HepG2 (cell line): ENCODE results near the gene CDK14. TPM values are rescaled to one million over a fixed set of nuclear protein-coding genes. Genes with fewer than 3 reads are reported as not detected.

Source experiments
- ATAC-seq: fragments of 200-7000 bp; cut with Tn5 transposase; 3 replicates; pipeline ENCODE4 v1.9.1; 2020; ENCODE audit warnings: mild to moderate bottlenecking, moderate library complexity
- BruUV-seq: library from RNA; stranded (reverse); fragments of 400-500 nt; replicated peaks from 2 replicates; lab custom pipeline; 2021; lab: Mats Ljungman, UMichigan
- CTCF ChIA-PET: fragments of 300-600 bp; formaldehyde crosslinking; extraction: SDS; loops from one replicate; lab custom pipeline; 2021; ENCODE audit warnings: low total read pairs, inconsistent platforms, low intra/inter-chr PET ratio; lab: Yijun Ruan, JAX
- POLR2A ChIA-PET: fragments of 350-600 bp; sonication (Branson Sonifier 250); formaldehyde crosslinking; loops from one replicate; lab custom pipeline; 2020; ENCODE audit warnings: antibody characterized with exemption, inconsistent platforms; lab: Yijun Ruan, JAX
- DNase-seq: peaks from one replicate; pipeline ENCODE4 v3.0.0-alpha.2; 2015; ENCODE audit warnings: low spot score
- FAIRE-seq: peaks from 3 replicates; lab custom pipeline; 2011; peaks lifted over from hg19 to GRCh38; lab: Jason Lieb, UNC
- H2AFZ ChIP-seq: one replicate; pipeline ENCODE4 v1.6.1; 2011; ENCODE audit warnings: low read length, inconsistent platforms
- H3K27ac ChIP-seq: fragments of 300-600 bp; 3 replicates; pipeline ENCODE4 v1.8.0; 2011; ENCODE audit warnings: mixed run types, mild to moderate bottlenecking, mixed read lengths, low read length, inconsistent platforms; ENCODE audit not compliant: insufficient read depth; ENCODE audit errors: extremely low read length
- H3K27me3 ChIP-seq, 2 experiments: fragments of 200-600 bp in 1 of 2; 2 replicates in 1 of 2; 3 replicates in 1 of 2; pipeline versions ENCODE4 v1.6.0 to v1.8.0; 2011; ENCODE audit warnings: low read length in 2 of 2, mild to moderate bottlenecking in 2 of 2, moderate library complexity in 2 of 2, inconsistent platforms in 1 of 2; ENCODE audit not compliant: insufficient read depth in 2 of 2, control insufficient read depth in 1 of 2
- H3K36me3 ChIP-seq, 2 experiments: fragments of 200-600 bp in 1 of 2; replicated peaks in 1 of 2; 2 replicates in 1 of 2; 3 replicates in 1 of 2; pipeline versions ENCODE4 v1.5.1 to v1.8.0; 2011; ENCODE audit warnings: low read length in 2 of 2, inconsistent platforms in 1 of 2; ENCODE audit not compliant: insufficient read depth in 2 of 2, control insufficient read depth in 1 of 2
- H3K4me1 ChIP-seq: 2 replicates; pipeline ENCODE4 v1.5.1; 2012; ENCODE audit warnings: low read length, inconsistent platforms; ENCODE audit not compliant: insufficient read depth
- H3K4me2 ChIP-seq: 2 replicates; pipeline ENCODE4 v1.6.0; 2011; ENCODE audit warnings: low read depth, low read length, inconsistent platforms
- H3K4me3 ChIP-seq, 3 experiments: fragments of 200-600 bp in 1 of 3; sonication (generic), shearing (Covaris generic) in 1 of 3; replicated peaks in 1 of 3; 2 replicates each; pipeline ENCODE4 v1.5.1; 2011 to 2016; ENCODE audit warnings: low read length in 3 of 3, inconsistent platforms in 2 of 3, low read depth in 2 of 3, mild to moderate bottlenecking in 2 of 3, control low read depth in 1 of 3, mixed read lengths in 1 of 3; ENCODE audit not compliant: insufficient read depth in 1 of 3
- H3K79me2 ChIP-seq: one replicate; pipeline ENCODE4 v1.6.1; 2011; ENCODE audit warnings: low read length, inconsistent platforms; ENCODE audit not compliant: insufficient read depth
- H3K9ac ChIP-seq: 2 replicates; pipeline ENCODE4 v1.6.0; 2011; ENCODE audit warnings: mild to moderate bottlenecking, low read depth, low read length, inconsistent platforms; ENCODE audit not compliant: insufficient read depth
- H3K9me3 ChIP-seq: 2 replicates; pipeline ENCODE4 v1.5.1; 2012; ENCODE audit warnings: mild to moderate bottlenecking, low read length
- H4K20me1 ChIP-seq: 2 replicates; pipeline ENCODE4 v1.6.0; 2011; ENCODE audit warnings: inconsistent platforms, mild to moderate bottlenecking, low read length, moderate library complexity; ENCODE audit not compliant: insufficient read depth
- CAMTA2 ChIP-seq: sonication (generic); formaldehyde crosslinking; IDR thresholded peaks from 2 replicates; pipeline ENCODE4 v1.4.0; 2020; ENCODE audit warnings: mild to moderate bottlenecking, missing genetic modification reagents, borderline replicate concordance
- CBX1 ChIP-seq: IDR thresholded peaks from one replicate; pipeline ENCODE4 v1.6.1; 2016; ENCODE audit warnings: antibody characterized with exemption, low read depth
- ETV6 ChIP-seq: sonication (generic); formaldehyde crosslinking; conservative IDR thresholded peaks from 2 replicates; pipeline ENCODE4 v1.4.0; 2020; ENCODE audit warnings: missing genetic modification reagents
- HDAC1 ChIP-seq: sonication (generic); formaldehyde crosslinking; IDR thresholded peaks from 2 replicates; pipeline ENCODE4 v1.5.1; 2020; ENCODE audit warnings: mild to moderate bottlenecking, missing genetic modification reagents
- JDP2 ChIP-seq: sonication (generic); formaldehyde crosslinking; IDR thresholded peaks from 2 replicates; pipeline ENCODE4 v1.8.1; 2022; ENCODE audit warnings: missing genetic modification reagents, borderline replicate concordance
- TSC22D2 ChIP-seq: sonication (generic); formaldehyde crosslinking; IDR thresholded peaks from 2 replicates; pipeline ENCODE4 v1.5.1; 2020; ENCODE audit warnings: missing genetic modification reagents, mild to moderate bottlenecking, borderline replicate concordance
- ZMYM4 ChIP-seq: sonication (generic); formaldehyde crosslinking; IDR thresholded peaks from 2 replicates; pipeline ENCODE4 v1.8.1; 2023; ENCODE audit warnings: mild to moderate bottlenecking, missing genetic modification reagents
- ZNF329 ChIP-seq: sonication (generic); formaldehyde crosslinking; IDR thresholded peaks from 2 replicates; pipeline ENCODE4 v1.9.0; 2021; ENCODE audit warnings: low read depth, mild to moderate bottlenecking, missing genetic modification reagents
- ZNF709 ChIP-seq: sonication (generic); formaldehyde crosslinking; IDR thresholded peaks from 2 replicates; pipeline ENCODE4 v1.5.0; 2020; ENCODE audit warnings: mild to moderate bottlenecking, missing genetic modification reagents
- WGBS: methylation state at CpG from one replicate; pipeline ENCODE4 v1.1.6; 2017; ENCODE audit warnings: low lambda C conversion rate; 5-methylcytosine and 5-hydroxymethylcytosine counted together
- in situ Hi-C: cut with HindIII; loops from 2 replicates; pipeline ENCODE4 v1.10.0; 2017; ENCODE audit warnings: low pct_unique_long_range_greater_than_20kb; ENCODE audit not compliant: extremely low pct_ligation_motif_present
- intact Hi-C: fragments of 100-400 bp; cut with micrococcal nuclease; formaldehyde crosslinking; loops from one replicate; pipeline ENCODE4 v1.10.0; 2022; ENCODE audit not compliant: unreplicated experiment
- polyA plus RNA-seq, 8 experiments: library from polyadenylated mRNA; depleted of rRNA in 3 of 8; stranded (reverse) in 7 of 8; unstranded in 1 of 8; fragments of >200 nt; fragmentation: Illumina TruSeq in 4 of 8; extraction: Trizol in 4 of 8; gene quantifications; 2 replicates each; pipeline versions ENCODE4 v1.2.1 to v1.2.3, GENCODE V29; 2011 to 2016; ENCODE audit warnings: low read depth in 4 of 8, missing spikeins in 1 of 8, mixed read lengths in 1 of 8; ENCODE audit not compliant: insufficient read depth in 1 of 8
- total RNA-seq, 5 experiments: library from RNA; depleted of rRNA; stranded (reverse); fragments of >200 nt; fragmentation: Illumina TruSeq; extraction: Trizol; gene quantifications; 2 replicates each; pipeline ENCODE4 v1.2.3, GENCODE V29; 2016; ENCODE audit warnings: low read depth in 1 of 5
- TF ChIP-seq, protein P1 (sequence below): sonication (generic); formaldehyde crosslinking; IDR thresholded peaks from 2 replicates; pipeline ENCODE4 v1.9.0; 2021; ENCODE audit warnings: mild to moderate bottlenecking, missing genetic modification reagents
- TF ChIP-seq, protein P2 (sequence below): sonication (generic); formaldehyde crosslinking; IDR thresholded peaks from 2 replicates; pipeline ENCODE4 v1.9.0; 2021; ENCODE audit warnings: missing genetic modification reagents, borderline replicate concordance
- TF ChIP-seq, protein P3 (sequence below): sonication (generic); formaldehyde crosslinking; conservative IDR thresholded peaks from 2 replicates; pipeline ENCODE4 v1.8.0; 2022; ENCODE audit warnings: mild to moderate bottlenecking, moderate library complexity, missing genetic modification reagents
- TF ChIP-seq, protein P4 (sequence below): IDR thresholded peaks from 2 replicates; pipeline ENCODE4 v1.6.1; 2016; ENCODE audit warnings: missing compliant biosample characterization, missing genetic modification reagents, borderline replicate concordance
- TF ChIP-seq, protein P5 (sequence below): sonication (generic); IDR thresholded peaks from 2 replicates; pipeline ENCODE4 v1.6.1; 2016; ENCODE audit warnings: low read depth, borderline replicate concordance

The CDK14 gene
- total and polyA plus RNA-seq, 2 of the 13 experiments (the other 11 are each of a cell fraction or from before 2014, with no cell fraction given) = 0.26 to 0.71 TPM

DNA sequence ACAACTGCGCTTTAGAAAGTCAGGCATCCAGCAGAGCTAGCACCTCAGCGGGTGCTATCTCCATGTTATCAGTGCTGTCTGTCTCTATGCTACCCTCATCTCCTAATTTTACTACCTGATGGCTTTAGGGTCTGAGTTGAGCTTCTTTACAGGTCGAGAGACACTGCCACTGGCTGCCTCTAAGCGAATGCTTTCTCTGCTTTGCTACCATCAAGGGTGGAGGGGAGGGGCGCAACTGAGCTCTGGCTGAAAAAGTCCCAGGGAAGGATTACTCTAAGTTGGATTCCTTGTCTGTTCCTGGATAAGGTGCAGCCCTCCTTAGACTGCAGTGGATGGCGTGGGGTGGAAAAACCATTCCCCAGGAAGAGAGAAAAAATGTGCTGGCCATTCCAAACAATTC lies 105.7 kb downstream of the CDK14 start:
- intact Hi-C loops (no loop called here), in situ Hi-C loops (loop anchor here (25.0 kb wide), 1 partner anchor 311 kb away; no protein-coding TSS in a partner anchor)
- DNase-seq = no peak
- no peak overlapping the region for H3K27ac ChIP-seq
- H2AFZ ChIP-seq = no peak overlapping the region
- no peaks in the 10 kb centered on the region for H3K27me3 ChIP-seq
- no peak overlapping the region for H3K4me2 ChIP-seq
- H3K9ac ChIP-seq = no peak overlapping the region
- ChIA-PET POLR2A (no interaction called here), CTCF (no interaction called here)
- H3K4me3 ChIP-seq = no peak overlapping the region
- ATAC-seq = no peak
- no peaks in the 10 kb centered on the region for H4K20me1 ChIP-seq
- no peaks in the 10 kb centered on the region for H3K9me3 ChIP-seq
- H3K79me2 ChIP-seq = no peaks in the 10 kb centered on the region
- no peaks in the 10 kb centered on the region for H3K36me3 ChIP-seq
- BruUV-seq = no TSS peak
- H3K4me1 ChIP-seq = no peaks in the 10 kb centered on the region
- FAIRE-seq = no peak
- WGBS = 34% methylated on average over 6 of the region's 6 CpGs
- TF ChIP-seq ZNF709 (CRISPR knock-in tag) = no peak
- TF ChIP-seq, protein P1, sequence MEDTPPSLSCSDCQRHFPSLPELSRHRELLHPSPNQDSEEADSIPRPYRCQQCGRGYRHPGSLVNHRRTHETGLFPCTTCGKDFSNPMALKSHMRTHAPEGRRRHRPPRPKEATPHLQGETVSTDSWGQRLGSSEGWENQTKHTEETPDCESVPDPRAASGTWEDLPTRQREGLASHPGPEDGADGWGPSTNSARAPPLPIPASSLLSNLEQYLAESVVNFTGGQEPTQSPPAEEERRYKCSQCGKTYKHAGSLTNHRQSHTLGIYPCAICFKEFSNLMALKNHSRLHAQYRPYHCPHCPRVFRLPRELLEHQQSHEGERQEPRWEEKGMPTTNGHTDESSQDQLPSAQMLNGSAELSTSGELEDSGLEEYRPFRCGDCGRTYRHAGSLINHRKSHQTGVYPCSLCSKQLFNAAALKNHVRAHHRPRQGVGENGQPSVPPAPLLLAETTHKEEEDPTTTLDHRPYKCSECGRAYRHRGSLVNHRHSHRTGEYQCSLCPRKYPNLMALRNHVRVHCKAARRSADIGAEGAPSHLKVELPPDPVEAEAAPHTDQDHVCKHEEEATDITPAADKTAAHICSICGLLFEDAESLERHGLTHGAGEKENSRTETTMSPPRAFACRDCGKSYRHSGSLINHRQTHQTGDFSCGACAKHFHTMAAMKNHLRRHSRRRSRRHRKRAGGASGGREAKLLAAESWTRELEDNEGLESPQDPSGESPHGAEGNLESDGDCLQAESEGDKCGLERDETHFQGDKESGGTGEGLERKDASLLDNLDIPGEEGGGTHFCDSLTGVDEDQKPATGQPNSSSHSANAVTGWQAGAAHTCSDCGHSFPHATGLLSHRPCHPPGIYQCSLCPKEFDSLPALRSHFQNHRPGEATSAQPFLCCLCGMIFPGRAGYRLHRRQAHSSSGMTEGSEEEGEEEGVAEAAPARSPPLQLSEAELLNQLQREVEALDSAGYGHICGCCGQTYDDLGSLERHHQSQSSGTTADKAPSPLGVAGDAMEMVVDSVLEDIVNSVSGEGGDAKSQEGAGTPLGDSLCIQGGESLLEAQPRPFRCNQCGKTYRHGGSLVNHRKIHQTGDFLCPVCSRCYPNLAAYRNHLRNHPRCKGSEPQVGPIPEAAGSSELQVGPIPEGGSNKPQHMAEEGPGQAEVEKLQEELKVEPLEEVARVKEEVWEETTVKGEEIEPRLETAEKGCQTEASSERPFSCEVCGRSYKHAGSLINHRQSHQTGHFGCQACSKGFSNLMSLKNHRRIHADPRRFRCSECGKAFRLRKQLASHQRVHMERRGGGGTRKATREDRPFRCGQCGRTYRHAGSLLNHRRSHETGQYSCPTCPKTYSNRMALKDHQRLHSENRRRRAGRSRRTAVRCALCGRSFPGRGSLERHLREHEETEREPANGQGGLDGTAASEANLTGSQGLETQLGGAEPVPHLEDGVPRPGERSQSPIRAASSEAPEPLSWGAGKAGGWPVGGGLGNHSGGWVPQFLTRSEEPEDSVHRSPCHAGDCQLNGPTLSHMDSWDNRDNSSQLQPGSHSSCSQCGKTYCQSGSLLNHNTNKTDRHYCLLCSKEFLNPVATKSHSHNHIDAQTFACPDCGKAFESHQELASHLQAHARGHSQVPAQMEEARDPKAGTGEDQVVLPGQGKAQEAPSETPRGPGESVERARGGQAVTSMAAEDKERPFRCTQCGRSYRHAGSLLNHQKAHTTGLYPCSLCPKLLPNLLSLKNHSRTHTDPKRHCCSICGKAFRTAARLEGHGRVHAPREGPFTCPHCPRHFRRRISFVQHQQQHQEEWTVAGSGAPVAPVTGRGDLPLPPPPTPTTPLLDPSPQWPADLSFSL (CRISPR knock-in tag) = no peak
- TF ChIP-seq, protein P2, sequence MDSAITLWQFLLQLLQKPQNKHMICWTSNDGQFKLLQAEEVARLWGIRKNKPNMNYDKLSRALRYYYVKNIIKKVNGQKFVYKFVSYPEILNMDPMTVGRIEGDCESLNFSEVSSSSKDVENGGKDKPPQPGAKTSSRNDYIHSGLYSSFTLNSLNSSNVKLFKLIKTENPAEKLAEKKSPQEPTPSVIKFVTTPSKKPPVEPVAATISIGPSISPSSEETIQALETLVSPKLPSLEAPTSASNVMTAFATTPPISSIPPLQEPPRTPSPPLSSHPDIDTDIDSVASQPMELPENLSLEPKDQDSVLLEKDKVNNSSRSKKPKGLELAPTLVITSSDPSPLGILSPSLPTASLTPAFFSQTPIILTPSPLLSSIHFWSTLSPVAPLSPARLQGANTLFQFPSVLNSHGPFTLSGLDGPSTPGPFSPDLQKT (CRISPR knock-in tag) = no peak
- no peak for TF ChIP-seq TSC22D2 (CRISPR knock-in tag)
- no peak for TF ChIP-seq JDP2 (CRISPR knock-in tag)
- TF ChIP-seq, protein P3, sequence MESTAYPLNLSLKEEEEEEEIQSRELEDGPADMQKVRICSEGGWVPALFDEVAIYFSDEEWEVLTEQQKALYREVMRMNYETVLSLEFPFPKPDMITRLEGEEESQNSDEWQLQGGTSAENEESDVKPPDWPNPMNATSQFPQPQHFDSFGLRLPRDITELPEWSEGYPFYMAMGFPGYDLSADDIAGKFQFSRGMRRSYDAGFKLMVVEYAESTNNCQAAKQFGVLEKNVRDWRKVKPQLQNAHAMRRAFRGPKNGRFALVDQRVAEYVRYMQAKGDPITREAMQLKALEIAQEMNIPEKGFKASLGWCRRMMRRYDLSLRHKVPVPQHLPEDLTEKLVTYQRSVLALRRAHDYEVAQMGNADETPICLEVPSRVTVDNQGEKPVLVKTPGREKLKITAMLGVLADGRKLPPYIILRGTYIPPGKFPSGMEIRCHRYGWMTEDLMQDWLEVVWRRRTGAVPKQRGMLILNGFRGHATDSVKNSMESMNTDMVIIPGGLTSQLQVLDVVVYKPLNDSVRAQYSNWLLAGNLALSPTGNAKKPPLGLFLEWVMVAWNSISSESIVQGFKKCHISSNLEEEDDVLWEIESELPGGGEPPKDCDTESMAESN = no peak
- no peak for TF ChIP-seq ZNF329
- TF ChIP-seq ZMYM4 (CRISPR knock-in tag) = no peak
- TF ChIP-seq HDAC1 (CRISPR knock-in tag) = no peak
- TF ChIP-seq, protein P4, sequence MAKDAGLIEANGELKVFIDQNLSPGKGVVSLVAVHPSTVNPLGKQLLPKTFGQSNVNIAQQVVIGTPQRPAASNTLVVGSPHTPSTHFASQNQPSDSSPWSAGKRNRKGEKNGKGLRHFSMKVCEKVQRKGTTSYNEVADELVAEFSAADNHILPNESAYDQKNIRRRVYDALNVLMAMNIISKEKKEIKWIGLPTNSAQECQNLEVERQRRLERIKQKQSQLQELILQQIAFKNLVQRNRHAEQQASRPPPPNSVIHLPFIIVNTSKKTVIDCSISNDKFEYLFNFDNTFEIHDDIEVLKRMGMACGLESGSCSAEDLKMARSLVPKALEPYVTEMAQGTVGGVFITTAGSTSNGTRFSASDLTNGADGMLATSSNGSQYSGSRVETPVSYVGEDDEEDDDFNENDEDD = no peak
- TF ChIP-seq CAMTA2 (CRISPR knock-in tag) = no peak
- no peak for TF ChIP-seq ETV6 (CRISPR knock-in tag)
- TF ChIP-seq CBX1 = no peak
- TF ChIP-seq, protein P5, sequence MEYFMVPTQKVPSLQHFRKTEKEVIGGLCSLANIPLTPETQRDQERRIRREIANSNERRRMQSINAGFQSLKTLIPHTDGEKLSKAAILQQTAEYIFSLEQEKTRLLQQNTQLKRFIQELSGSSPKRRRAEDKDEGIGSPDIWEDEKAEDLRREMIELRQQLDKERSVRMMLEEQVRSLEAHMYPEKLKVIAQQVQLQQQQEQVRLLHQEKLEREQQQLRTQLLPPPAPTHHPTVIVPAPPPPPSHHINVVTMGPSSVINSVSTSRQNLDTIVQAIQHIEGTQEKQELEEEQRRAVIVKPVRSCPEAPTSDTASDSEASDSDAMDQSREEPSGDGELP = no peak
